GM18505 (cell line): Measurements from ENCODE around the gene FAM124A.

ENCODE experiments used
- ATAC-seq: cut with Tn5 transposase; IDR thresholded peaks from one replicate; pipeline ENCODE4 v1.9.1; 2021; ENCODE audit not compliant: unreplicated experiment
- POLR2A ChIP-seq: IDR thresholded peaks from 4 replicates; pipeline ENCODE4 v1.6.1; 2011; ENCODE audit warnings: borderline replicate concordance; ENCODE audit not compliant: insufficient read depth, insufficient read length; ENCODE audit errors: extremely low read depth

FAM124A gene

DNA sequence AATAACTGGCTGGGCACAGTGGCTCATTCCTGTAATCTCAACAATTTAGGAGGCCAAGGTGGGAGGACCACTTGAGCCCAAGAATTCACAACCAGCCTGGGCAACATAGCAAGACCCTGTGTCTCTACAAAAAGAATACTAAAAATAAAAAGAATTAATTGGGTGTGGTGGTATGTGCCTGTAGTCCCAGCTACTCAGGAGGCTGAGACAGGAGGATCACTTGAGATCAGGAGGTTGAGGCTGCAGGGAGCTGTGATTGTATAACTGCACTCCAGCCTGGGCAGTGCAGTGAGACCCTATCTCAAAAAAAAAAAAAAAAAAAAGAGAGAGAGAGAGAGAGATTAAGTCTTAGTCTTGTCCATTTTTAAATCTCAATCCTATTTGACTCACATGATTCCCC, 81.7 kb downstream of the FAM124A start:
- no peak for TF ChIP-seq POLR2A

DNA sequence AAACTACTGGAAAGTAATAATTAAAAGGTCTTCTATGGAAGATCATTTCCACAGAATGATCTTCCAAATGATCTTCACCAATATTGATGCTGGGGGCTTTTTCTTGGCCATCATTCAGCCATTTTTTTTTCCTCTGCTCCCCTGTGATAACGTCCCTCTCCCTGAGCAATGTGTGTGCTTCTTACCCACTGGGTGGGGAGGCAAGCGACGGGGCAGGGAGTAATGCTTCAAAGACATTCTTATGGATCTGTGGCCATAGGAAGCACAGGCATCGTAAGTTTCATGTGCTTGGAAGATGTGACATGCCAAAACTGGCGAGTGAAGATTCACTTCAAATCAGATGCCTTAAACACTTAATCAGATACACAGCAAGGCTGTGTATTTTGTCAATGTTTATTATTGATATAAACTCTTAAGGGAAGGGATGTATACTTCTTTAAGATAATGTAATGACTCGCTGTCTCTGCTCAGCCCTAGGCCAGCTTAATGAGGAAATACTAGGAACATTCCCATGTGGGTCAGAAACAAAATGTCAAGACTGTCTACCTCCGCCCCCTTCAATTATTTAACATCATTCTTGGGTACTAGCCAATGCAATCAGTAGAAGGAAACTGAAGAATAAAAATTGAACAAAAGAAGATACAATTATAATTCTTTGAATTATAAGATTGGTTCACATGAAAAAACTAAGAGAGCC, 83.2 kb downstream of the FAM124A start:
- no peak for ATAC-seq
- no peak for TF ChIP-seq POLR2A

More for the DNA sequence above, 81.7 kb downstream of the FAM124A start:
- ATAC-seq = no peak

DNA sequence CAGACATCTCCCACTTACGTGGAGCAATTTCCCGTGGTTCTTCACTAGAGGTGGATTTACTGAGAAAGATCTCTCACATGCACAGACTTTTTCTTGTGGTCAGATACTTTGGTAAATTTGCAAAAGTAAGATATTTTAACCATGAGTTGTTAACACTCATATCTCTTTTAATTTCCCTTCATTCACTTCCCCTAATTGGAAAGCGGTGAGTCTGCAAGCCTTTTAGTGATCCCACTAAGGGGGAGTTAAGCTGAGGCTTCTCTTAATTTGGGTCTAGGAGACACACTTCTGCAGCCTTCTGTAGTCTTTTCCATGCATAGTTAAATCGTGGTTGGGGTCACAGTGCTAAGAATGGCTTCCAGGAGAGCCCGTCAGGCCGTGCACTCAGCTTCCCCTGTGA, 86.6 kb downstream of the FAM124A start:
- TF ChIP-seq POLR2A = no peak
- ATAC-seq = no peak

DNA sequence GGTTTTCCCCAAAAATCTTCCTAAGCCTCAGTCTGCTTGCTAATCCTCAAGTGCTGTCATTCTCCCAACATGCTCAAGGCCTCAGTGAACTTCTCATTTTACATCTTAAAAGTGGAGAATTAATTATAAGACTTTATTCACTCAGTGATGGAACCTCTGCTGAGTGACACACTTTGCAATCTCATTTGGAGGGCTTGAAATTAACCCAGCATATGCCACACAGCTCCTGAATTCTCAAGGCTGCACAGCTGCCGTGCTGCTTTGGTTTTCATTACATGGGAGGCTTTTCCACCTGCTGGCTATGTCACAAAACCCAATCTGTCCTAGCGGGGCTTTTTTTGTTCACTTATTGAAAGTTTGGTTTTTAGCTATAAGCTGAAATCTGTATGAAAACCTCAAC, 89.0 kb downstream of the FAM124A start:
- no peak for TF ChIP-seq POLR2A
- ATAC-seq = no peak

DNA sequence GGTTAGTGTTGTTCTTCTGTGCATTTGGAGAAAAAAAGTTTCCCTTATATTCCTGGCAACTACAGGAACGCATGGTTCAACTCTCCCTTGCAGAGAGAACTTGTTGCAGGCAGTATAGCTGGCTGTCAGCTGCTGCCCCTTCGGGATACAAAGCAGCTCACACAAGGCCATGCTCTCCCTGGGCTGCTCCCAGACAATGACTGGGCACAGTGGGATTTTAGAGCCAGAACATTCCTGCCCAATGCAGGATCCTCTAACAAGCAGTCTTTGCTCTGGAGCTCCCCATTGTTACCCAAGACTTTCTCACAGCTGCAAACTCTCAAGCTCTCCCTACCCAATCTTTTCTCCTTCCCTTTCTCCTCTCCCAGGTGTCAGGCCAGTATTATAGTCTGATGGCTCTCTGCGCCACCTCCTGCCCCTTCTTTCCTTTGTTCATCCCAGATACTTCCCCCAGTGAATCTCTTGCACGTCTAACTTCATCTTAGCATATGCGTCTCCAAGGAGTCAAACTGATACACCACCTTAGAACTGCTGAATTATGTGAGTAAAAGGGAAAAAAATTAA, 89.8 kb downstream of the FAM124A start:
- no peak for ATAC-seq
- TF ChIP-seq POLR2A = no peak

DNA sequence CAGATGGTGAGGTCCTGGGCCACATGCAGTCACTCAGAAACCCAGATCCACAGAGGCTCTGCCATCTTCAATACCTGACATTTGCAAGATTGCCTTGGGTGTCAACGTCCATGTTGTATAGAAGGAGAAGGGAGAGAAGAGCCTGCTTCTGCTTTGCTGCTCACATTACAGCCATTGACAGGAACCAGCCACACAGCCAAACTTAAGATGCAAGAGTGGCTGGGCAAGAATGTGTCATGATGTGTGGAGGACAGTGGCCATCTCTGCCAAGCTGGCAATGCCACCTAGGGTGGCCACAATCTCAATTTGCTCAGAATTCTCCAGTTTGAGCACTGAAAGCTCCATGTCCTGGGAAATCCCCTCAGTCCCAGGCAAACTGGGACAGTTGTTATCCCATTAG, 91.4 kb downstream of the FAM124A start:
- TF ChIP-seq POLR2A = no peak
- ATAC-seq = no peak

DNA sequence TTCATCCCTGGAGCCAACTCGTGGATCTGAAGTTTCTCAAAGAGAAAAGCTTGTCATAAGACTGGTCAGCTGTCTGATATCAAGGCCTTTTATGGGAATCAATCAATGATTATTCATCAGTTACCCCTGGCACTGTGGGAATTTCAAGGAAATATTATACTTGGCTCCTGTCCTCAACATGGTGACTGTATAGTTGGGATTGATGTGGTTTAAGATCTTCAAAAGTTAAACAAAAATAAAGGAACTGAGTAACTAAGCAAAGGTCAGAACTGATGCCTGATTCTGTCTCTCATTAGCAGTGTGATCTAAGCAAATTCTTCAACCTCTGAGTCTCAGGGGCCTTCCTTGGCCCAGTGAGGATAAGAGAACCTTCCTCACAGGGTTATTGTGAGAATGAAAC, 95.1 kb downstream of the FAM124A start:
- no peak for TF ChIP-seq POLR2A
- no peak for ATAC-seq

DNA sequence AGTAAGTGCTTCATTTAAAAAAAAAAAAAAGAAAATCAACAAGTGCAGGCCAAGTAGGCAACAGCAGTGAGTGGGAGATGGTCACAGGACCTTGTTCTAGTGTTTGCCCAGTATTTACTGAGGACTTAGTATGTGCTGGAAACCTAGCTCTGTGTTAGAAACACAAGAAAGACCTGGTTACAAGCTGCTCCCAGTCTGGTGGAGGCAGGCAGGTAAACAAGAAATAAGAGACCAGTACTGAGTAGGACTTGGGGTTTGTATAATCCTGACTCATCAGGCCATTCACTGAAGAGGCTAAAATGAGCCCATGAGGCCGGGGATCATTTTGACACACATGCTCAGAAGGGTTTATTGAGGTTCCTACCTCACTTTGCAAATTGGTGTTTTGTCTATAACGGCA, 95.8 kb downstream of the FAM124A start:
- no peak for TF ChIP-seq POLR2A

DNA sequence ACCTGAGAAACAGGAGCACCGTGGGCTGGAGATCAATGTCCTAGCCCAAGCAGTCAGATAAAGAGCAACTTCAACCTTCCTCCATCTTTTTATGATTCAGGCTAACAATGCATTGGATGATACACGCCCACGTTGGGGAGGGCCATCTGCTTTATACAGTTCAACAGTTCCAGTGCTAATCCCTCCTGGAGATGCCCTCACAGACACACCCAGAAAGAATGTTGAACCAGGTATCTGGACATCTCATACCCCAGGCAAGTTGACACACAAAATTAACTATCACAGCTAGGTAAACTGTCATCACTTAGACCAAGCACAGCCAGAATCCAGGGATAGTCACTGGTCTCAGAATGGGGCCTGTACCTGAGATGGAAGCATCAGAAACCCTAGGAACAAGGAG, 96.7 kb downstream of the FAM124A start:
- TF ChIP-seq POLR2A = no peak
- ATAC-seq = no peak

More for the DNA sequence above, 95.8 kb downstream of the FAM124A start:
- no peak for ATAC-seq

DNA sequence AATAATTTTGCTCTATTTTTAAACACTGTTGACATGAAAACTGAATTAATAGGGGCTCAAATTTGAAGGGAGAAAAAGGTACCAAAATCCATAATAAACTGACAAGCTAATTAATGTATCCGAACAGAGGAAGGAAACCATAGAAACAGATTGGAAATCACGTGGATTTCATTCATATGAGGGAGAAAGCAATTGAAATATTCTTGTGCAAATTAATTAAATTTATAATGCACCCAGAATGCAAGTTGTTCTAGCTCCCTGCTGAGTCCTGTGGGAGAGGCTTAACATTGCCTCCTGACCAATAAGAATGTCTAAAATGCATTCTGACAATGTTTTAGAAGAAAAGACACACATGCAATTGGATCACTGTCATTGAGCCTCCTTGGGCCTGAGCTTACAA, 99.6 kb downstream of the FAM124A start:
- TF ChIP-seq POLR2A = no peak
- no peak for ATAC-seq

DNA sequence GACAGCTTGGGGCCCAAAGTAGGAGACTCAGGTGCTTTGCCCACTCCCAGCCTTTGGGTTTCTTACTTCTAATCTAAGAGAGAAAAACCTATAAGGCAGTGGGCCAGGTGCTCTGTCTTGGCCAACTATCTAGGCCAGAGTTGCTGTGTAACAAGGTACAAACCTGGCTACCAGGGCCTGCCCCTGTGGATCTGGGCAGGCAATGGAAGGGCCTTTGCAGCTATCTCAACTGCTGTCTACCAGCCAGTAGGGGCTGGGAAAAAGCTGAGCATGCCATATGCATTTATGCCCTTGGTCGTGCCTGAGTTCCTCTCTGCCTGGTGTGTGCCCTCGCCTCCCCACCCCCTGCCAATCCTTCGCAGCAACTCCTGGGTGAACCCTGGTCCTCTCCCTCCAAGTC, 100.6 kb downstream of the FAM124A start:
- no peak for ATAC-seq
- no peak for TF ChIP-seq POLR2A

DNA sequence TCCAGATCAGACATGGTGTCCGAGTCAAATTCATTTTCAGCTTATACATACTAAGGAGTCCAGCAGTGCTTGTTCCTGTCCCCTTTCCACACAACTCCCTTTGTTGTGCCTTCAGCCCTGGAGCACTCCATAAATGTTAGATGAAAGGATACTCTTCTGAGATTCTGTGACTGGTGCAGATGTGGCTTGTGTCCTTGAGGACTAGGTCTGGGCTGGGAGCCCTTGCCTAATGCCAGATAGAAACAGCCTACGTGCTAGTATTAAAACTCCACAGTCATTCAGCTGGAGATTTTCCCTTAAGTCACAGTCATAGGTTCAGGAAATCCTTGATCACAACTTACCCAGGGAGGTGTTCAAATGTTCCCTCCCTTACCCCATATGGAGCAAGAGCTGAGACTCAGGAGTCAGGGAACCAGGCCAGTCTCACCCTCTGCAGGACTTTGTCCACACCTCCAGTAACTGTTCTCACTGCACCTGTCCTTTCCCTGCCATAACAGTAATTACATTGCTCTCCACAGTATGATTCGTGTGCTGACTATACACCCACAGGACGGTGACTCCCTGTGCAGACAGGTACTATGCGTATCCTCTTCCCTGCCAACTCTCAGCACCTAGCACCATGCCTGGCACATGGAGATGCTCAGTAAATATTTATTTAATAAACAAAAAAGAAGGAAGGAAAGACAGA, 101.8 kb downstream of the FAM124A start:
- no peak for ATAC-seq
- no peak for TF ChIP-seq POLR2A

DNA sequence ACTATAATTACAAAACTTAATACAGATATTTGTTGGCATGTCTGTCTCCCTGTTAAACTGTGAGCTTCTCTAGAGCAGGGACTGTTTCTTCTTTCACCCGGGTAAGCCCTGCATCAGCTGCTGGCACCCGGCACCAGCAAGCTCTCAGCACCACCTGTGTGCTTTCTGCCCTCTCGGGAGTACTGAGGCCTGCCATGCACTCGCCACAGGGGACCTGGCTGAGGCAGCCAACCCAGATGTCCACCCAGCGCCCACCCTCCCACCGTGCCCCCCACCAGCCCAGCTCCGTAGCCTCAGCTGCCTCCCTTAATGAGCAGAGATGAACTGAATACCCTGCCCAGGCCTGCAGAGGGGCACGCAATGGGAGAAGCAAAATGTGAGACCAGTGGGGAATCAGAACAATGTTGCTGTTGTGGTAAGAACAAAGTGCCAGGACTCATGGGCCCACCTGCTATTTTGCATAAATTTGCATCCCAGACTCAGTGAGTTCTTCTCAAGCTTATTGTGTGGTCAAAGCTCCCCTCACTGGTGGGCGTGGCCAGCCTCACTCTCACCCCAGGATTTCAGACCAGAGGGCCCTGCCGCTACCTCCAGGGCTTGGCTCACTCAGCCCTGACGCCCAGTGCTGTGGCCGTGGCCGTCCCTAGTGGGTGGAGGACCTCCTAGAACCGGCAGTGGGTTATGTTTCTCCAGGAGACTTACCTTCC, 102.7 kb downstream of the FAM124A start:
- ATAC-seq = no peak

More for the DNA sequence above, 102.7 kb downstream of the FAM124A start:
- no peak for TF ChIP-seq POLR2A
